Parietal lobe (tissue), 2 donors: ENCODE results near the gene UGT2A3. TPM values are rescaled to one million over a fixed set of nuclear protein-coding genes. Genes with fewer than 3 reads are reported as not detected.

ENCODE experiments used
- small RNA-seq: library from RNA; depleted of rRNA; stranded (forward); fragments of <200 nt; gene quantifications from one replicate; pipeline ENCODE3, GENCODE V24; 2014; ENCODE audit warnings: low replicate concordance
- total RNA-seq: library from RNA; depleted of rRNA; stranded (reverse); fragments of >200 nt; gene quantifications from one replicate; pipeline ENCODE4 v1.2.3, GENCODE V29; 2014

Gene UGT2A3
- not detected for total RNA-seq

GRCh38 chr4:68951078-68951805 lies at the start of gene UGT2A3:
TSS of gene UGT2A3 (minus strand) at chr4:68951804. CDS start at chr4:68951760, 44 bp downstream.

Small RNA genes lying within 50 kb of the gene (small RNA-seq; reads per million reads assigned to genes)
- gene AC021146.3 (not detected), gene AC021146.6 (not detected)

Other genes starting within 250 kb of the UGT2A3 start
- not detected for gene UGT2B10, start 135.8 kb downstream of the UGT2A3 start, total RNA-seq
- not detected for gene UGT2B7, start 144.7 kb upstream of the UGT2A3 start, total RNA-seq